Loucy (cell line): ENCODE measurements around the gene TBX5.

ENCODE experiments used
- H2AFZ ChIP-seq: fragments of 200-600 bp; sonication (generic); 2 replicates; pipeline ENCODE4 v1.6.0; 2016; ENCODE audit warnings: antibody characterized with exemption, mild to moderate bottlenecking, low read length, moderate library complexity
- H3F3A ChIP-seq: fragments of 200-600 bp; 2 replicates; pipeline ENCODE4 v1.6.0; 2016; ENCODE audit warnings: antibody characterized with exemption, low read depth, mild to moderate bottlenecking
- H3K27me3 ChIP-seq: fragments of 200-600 bp; sonication (generic); 2 replicates; pipeline ENCODE4 v1.6.1; 2014; ENCODE audit warnings: low read length, mild to moderate bottlenecking; ENCODE audit not compliant: insufficient read depth, poor library complexity, severe bottlenecking
- H3K36me3 ChIP-seq: fragments of 200-600 bp; sonication (generic); 2 replicates; pipeline ENCODE4 v1.6.1; 2016; ENCODE audit warnings: low read length; ENCODE audit not compliant: insufficient read depth
- H3K4me1 ChIP-seq: fragments of 200-600 bp; sonication (generic); 2 replicates; pipeline ENCODE4 v1.5.1; 2014; ENCODE audit warnings: low read length, mild to moderate bottlenecking; ENCODE audit not compliant: insufficient read depth, poor library complexity, severe bottlenecking
- H3K4me2 ChIP-seq: fragments of 200-600 bp; sonication (generic); 2 replicates; pipeline ENCODE4 v1.6.0; 2014; ENCODE audit warnings: antibody characterized with exemption, low read length, low read depth, mild to moderate bottlenecking; ENCODE audit not compliant: poor library complexity, severe bottlenecking
- H3K4me3 ChIP-seq: fragments of 200-600 bp; sonication (generic); 2 replicates; pipeline ENCODE4 v1.5.1; 2014; ENCODE audit warnings: low read length, mild to moderate bottlenecking, mixed read lengths; ENCODE audit not compliant: poor library complexity, severe bottlenecking
- H3K79me2 ChIP-seq: fragments of 200-600 bp; sonication (generic); 2 replicates; pipeline ENCODE4 v1.6.1; 2014; ENCODE audit warnings: low read length; ENCODE audit not compliant: insufficient read depth
- H3K9ac ChIP-seq: fragments of 200-600 bp; sonication (generic); 2 replicates; pipeline ENCODE4 v1.6.0; 2014; ENCODE audit warnings: mild to moderate bottlenecking, low read depth, low read length, moderate library complexity; ENCODE audit not compliant: poor library complexity, severe bottlenecking
- H3K9me2 ChIP-seq: fragments of 200-600 bp; sonication (generic); replicated peaks from 2 replicates; pipeline ENCODE4 v1.6.1; 2016; ENCODE audit warnings: low read depth, low read length, mixed read lengths
- H3K9me3 ChIP-seq: fragments of 200-600 bp; sonication (generic); 2 replicates; pipeline ENCODE4 v1.6.1; 2014; ENCODE audit warnings: mild to moderate bottlenecking, antibody characterized with exemption, low read length, low read depth; ENCODE audit not compliant: insufficient read depth
- H4K20me1 ChIP-seq: fragments of 200-600 bp; sonication (generic); 2 replicates; pipeline ENCODE4 v1.6.0; 2014; ENCODE audit warnings: antibody characterized with exemption, low read length, mild to moderate bottlenecking; ENCODE audit not compliant: insufficient read depth, poor library complexity, severe bottlenecking
- EZH2phosphoT487 ChIP-seq: fragments of 200-600 bp; IDR thresholded peaks from 2 replicates; pipeline ENCODE4 v1.6.1; 2018; ENCODE audit warnings: antibody characterized with exemption, mild to moderate bottlenecking, moderate library complexity, borderline replicate concordance
- TF ChIP-seq, protein P1 (sequence below): fragments of 200-600 bp; sonication (generic); conservative IDR thresholded peaks from 2 replicates; pipeline ENCODE4 v1.5.1; 2014; ENCODE audit warnings: mild to moderate bottlenecking, antibody characterized with exemption, low read length

The TBX5 gene

DNA sequence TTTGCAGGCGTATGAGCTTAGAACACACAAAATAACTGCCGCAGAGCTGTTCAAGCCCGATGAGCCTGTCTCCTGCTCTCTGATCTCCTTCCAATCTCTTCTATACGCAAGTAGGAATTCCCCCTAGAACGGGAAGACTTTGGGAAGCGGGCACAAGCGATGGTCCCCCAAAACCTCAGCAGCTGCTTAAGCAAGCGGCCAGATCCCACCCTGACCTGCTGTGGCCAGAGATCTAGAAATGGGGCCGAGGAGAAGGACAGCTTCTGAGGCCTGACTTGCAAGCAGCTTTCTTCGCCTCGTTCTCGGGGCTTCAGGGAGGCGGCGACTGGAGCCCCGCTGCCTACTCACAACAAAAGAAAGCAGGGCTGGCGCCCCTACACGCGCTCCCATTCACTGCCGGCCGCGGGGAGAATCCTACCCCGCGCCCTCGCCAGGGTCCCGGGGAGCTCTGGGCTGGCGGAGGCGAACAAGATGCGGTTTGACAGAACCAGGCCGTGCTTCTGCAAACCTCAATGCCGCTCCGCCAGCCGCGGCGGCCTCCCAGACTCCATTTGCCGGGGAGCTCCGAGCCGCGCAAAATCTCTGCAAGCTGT is 922 bp downstream of the TBX5 start:
- no peaks in the 10 kb centered on the region for H3K27me3 ChIP-seq
- no peaks in the 10 kb centered on the region for H3K9me2 ChIP-seq
- no peak overlapping the region for H3K4me3 ChIP-seq
- H3K4me2 ChIP-seq = no peak overlapping the region
- no peaks in the 10 kb centered on the region for H3K4me1 ChIP-seq
- H3K9ac ChIP-seq = no peak overlapping the region
- no peak overlapping the region for H2AFZ ChIP-seq
- no peaks in the 10 kb centered on the region for H3F3A ChIP-seq
- no peaks in the 10 kb centered on the region; the same call in 1 of the 2 replicates for H3K9me3 ChIP-seq
- no peaks in the 10 kb centered on the region for H4K20me1 ChIP-seq
- no peak for TF ChIP-seq EZH2phosphoT487
- no peaks in the 10 kb centered on the region for H3K36me3 ChIP-seq
- no peaks in the 10 kb centered on the region for H3K79me2 ChIP-seq

DNA sequence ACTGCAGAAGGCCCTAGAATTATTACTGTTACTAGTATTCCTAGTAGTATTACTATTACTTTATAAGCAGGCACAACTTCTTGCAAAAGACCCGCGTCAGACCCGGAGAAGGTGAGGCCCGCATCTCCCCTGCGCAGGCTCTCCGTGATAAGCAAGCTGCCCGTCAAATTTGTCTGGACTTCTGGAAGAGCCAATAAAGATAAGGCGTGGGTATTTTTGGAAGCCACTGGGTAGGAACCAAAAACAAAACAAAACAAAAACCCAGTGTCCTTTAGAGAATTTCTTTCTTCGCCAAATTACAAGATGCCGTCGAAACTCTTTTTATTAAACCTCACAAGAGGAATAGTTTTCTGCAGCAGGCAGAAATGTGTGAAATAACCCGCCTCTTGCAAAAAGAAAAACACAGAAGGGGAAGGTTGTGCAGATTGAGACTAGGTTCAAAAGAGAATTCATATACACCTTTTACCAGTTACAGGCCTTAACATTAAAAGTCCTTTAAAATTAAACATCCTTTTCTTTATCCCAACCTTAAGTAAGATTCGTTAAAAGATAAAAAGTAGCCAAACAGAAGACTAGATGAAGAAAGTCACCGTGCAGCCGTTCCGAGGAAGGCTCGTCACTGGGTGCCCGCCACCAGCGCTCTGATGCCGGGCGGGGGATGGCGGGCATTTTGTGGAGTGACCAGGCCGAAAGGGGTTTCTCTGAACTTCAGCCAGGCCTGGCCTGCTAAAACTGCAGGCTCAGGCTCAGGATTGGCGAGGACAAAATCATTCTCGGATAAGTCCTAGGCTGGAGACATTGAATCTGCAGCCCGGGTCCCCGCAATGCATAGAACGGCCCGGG is 1.6 kb downstream of the TBX5 start:
- Histone ChIP-seq H2AFZ (no peak overlapping the region), H3K36me3 (no peaks in the 10 kb centered on the region), H4K20me1 (no peaks in the 10 kb centered on the region), H3K4me3 (no peak overlapping the region), H3K4me2 (no peak overlapping the region), H3K27me3 (no peaks in the 10 kb centered on the region), H3F3A (no peaks in the 10 kb centered on the region), H3K9ac (no peak overlapping the region), H3K79me2 (no peaks in the 10 kb centered on the region), H3K9me2 (no peaks in the 10 kb centered on the region), H3K9me3 (no peaks in the 10 kb centered on the region; the same call in 1 of the 2 replicates), H3K4me1 (no peaks in the 10 kb centered on the region)
- TF ChIP-seq, protein P1, sequence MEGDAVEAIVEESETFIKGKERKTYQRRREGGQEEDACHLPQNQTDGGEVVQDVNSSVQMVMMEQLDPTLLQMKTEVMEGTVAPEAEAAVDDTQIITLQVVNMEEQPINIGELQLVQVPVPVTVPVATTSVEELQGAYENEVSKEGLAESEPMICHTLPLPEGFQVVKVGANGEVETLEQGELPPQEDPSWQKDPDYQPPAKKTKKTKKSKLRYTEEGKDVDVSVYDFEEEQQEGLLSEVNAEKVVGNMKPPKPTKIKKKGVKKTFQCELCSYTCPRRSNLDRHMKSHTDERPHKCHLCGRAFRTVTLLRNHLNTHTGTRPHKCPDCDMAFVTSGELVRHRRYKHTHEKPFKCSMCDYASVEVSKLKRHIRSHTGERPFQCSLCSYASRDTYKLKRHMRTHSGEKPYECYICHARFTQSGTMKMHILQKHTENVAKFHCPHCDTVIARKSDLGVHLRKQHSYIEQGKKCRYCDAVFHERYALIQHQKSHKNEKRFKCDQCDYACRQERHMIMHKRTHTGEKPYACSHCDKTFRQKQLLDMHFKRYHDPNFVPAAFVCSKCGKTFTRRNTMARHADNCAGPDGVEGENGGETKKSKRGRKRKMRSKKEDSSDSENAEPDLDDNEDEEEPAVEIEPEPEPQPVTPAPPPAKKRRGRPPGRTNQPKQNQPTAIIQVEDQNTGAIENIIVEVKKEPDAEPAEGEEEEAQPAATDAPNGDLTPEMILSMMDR = no peak
- no peak for TF ChIP-seq EZH2phosphoT487

DNA sequence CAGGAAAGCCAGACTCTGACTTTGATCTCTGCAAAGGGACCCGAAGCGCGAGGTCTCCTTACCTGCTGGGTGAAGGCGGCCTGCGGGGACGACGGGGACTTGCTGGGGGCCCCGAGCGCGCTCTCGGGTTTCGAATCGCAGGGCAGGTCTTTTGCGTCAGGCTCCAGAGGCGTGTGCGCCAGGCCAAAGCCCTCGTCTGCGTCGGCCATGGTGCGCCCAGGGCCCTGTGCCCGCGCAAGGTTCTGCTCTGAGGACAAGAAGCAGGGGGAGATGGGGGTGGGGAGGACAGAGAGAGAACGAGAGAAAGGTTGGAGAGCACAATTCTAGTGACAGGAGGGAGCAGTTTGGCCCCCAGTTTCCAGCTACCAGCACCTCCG is 2.3 kb downstream of the TBX5 start:
- Histone ChIP-seq H3K9ac (no peak overlapping the region), H3K4me3 (no peak overlapping the region), H3F3A (no peaks in the 10 kb centered on the region), H3K36me3 (no peaks in the 10 kb centered on the region), H3K4me2 (no peak overlapping the region), H4K20me1 (no peaks in the 10 kb centered on the region), H3K27me3 (no peaks in the 10 kb centered on the region), H3K79me2 (no peaks in the 10 kb centered on the region), H3K9me2 (no peaks in the 10 kb centered on the region), H3K9me3 (no peaks in the 10 kb centered on the region; the same call in 1 of the 2 replicates), H2AFZ (no peak overlapping the region), H3K4me1 (no peaks in the 10 kb centered on the region)
- TF ChIP-seq, protein P1 = no peak
- TF ChIP-seq EZH2phosphoT487 = no peak
